ENCODE data around the gene CNTN6.

CNTN6 gene

GRCh38 chr3:1092771-1093170 lies at the start of gene CNTN6:
Gene CNTN6 (plus strand): TSS chr3:1093024. CDS start chr3:1148009, 54,985 bp downstream.
- DNase-seq (ENCODE audit: low read depth), result peak; percentile 44

GRCh38 chr3:1048558-1048957 lies 44.3 kb upstream of the CNTN6 start:
- no peak for DNase-seq (ENCODE audit: low read depth)

GRCh38 chr3:1055870-1056269 lies 37.0 kb upstream of the CNTN6 start:
- no peak for DNase-seq (ENCODE audit: low read depth)

DNA sequence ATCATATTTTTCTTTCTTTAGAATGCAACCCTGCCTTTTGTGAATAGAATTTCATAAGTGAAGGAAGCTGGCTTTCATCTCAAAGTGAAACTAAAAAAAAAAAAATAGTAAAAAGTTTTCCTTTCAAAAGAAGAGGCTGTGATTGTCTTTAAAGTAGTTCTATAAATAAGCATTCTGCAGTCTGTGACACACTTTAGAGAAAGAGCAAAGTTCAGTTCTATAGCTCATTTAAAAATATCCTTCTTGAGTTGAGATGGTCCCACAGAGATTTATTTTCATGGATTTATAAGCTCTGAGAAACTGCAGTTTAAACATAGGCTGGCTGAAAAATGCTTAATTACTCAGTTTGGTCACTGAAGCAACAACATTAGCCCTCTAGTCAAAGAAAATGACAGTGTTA lies 36.1 kb upstream of the CNTN6 start:
- no peak for DNase-seq (ENCODE audit: low read depth)

- no peak for DNase-seq (ENCODE audit: low read depth)
Observed at GRCh38 chr3:1057436-1057835, 35.4 kb upstream of the CNTN6 start.

GRCh38 chr3:1068985-1069384 lies 23.8 kb upstream of the CNTN6 start:
- DNase-seq (ENCODE audit: low read depth), result no peak

GRCh38 chr3:1072041-1072440 lies 20.8 kb upstream of the CNTN6 start:
- DNase-seq (ENCODE audit: low read depth), result no peak

DNA sequence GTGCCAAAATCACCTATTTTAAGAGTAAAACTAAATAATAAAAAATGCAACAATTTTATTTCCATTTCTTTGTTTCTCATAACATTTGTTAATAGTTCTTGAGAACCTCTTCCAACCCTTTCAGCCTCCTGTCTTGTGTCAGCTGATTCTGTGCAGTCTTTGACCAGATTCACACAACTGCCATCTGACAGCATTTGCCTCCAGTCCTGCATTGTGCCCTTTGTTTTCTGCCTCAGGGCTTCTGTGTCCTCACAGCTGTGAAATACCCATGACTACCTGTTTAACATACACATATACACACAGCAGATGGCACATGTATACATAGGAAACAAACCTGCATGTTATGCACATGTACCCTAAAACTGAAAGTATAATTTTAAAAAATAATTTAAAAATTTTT lies 13.2 kb upstream of the CNTN6 start:
- DNase-seq (ENCODE audit: low read depth), result no peak

DNA sequence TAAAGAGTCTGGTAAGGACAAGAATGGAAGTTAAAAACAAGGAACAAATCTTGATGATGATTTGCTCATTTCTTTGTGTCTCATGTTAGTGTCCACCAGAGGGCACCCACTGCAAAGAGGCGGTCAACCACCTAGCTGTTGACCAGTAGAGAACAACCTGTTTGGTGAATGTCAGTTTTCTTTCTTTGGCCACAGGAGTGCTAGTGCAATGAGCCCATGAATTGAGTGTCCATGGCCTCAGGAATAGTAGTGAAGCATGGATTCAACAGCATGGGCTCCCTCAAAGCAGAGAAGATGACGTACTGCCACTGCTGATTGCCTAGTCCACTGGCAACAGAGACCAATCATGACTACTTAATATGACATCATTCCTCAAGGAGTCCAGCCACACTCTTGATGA lies 10.7 kb upstream of the CNTN6 start:
- DNase-seq (ENCODE audit: low read depth), result peak; percentile 63

GRCh38 chr3:1087066-1087560 lies 5.7 kb upstream of the CNTN6 start:
- peak; percentile 90 for DNase-seq (ENCODE audit: low read depth)

- no peak for DNase-seq (ENCODE audit: low read depth)
Observed at GRCh38 chr3:1088503-1088902, 4.3 kb upstream of the CNTN6 start.

DNA sequence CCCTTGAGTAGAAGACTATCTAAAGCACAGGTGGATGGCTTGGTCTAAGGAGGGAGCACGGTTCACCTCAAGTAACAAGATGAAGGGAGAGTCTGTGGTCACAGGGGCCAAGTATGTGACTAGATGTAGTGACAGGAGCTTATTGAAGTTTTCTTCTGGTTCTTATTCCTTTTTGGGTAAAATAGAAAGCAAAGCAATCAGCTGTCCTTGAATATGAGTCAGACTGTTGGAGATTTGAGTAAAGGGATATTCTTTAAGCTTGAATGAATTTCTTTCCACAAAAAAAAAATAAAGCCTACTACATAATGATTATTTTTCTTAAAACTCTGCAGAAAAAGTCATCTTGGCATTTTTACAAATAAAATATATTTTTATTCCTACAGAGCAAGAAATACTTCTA lies 1.5 kb upstream of the CNTN6 start:
- no peak for DNase-seq (ENCODE audit: low read depth)

- DNase-seq (ENCODE audit: low read depth), result no peak
Observed at GRCh38 chr3:1092061-1092460, 763 bp upstream of the CNTN6 start.

DNA sequence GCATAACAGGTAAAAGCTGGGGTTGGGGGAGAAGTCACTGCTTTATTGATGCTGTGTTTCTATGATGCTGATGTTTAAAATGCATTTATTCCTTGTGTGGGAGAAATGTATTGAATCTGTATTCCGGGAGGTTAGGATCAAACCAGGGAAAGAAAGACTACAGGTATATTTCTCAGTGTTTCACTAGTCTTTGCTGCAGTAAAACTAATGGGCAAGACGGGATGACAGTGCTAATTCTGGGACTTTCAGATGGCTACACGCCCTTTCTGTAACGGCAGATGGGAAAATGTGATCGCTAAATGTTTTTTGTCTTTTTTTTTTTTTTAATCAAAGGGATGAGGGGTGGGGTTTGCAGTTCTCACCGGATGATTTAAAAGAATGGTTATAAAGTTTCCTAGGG lies 393 bp downstream of the CNTN6 start:
- DNase-seq (ENCODE audit: low read depth), result no peak

- peak; percentile 28 for DNase-seq (ENCODE audit: low read depth)
Observed at GRCh38 chr3:1103525-1103924, 10.7 kb downstream of the CNTN6 start.

DNA sequence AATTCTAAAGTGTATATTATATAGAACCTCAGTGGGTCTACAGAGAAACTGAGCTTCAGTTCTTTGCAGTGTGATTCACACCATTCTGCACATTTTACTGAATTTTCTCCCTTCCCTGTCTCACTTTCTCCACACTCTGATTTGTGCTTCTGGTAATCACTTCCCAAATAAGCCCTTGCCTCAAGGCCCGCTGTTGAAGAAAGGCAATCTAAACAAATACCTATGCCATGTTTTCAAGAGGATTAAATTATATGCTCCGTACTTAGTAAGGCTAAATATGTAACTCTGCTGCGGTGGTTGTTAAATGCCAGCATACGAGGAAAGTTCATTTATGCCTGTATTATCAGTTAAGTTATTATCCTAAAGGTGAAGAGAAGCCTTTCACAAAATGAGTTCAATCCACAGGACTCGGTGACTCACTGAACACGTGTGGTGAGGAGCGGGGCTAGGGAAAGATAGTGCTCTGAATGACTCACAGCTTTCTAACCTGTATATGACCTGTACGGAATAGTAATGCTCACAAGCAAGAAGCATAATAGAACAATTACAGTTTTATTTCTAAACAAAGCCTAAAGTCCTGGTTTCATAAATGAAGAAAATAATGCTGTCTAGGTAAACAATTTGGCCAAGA lies 25.1 kb downstream of the CNTN6 start:
- peak; percentile 90 for DNase-seq (ENCODE audit: low read depth)

GRCh38 chr3:1131166-1131565 lies 38.3 kb downstream of the CNTN6 start:
- no peak for DNase-seq (ENCODE audit: low read depth)

- DNase-seq (ENCODE audit: low read depth), result no peak
Observed at GRCh38 chr3:1135194-1135593, 42.4 kb downstream of the CNTN6 start.

GRCh38 chr3:1138036-1138435 lies 45.2 kb downstream of the CNTN6 start:
- no peak for DNase-seq (ENCODE audit: low read depth)

DNA sequence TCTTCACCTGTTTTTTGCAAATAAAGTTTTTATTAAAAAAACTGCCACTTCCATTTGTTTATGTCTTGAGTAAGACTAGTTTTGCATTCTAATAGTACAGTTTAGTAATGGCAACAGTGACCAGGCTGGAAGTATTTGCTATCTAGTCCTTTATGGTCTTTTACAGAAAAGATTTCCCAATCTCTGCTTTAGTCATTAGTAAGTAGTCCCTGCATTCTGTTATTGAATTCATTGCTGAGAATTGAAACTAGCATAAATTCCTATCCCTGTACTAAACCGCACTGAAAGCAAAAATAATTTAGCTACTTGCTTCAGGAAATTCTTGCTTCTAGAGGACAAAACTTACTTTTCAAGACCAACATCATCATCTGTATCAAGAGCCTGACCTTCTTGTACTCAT lies 46.2 kb downstream of the CNTN6 start:
- peak; percentile 41 for DNase-seq (ENCODE audit: low read depth)

DNA sequence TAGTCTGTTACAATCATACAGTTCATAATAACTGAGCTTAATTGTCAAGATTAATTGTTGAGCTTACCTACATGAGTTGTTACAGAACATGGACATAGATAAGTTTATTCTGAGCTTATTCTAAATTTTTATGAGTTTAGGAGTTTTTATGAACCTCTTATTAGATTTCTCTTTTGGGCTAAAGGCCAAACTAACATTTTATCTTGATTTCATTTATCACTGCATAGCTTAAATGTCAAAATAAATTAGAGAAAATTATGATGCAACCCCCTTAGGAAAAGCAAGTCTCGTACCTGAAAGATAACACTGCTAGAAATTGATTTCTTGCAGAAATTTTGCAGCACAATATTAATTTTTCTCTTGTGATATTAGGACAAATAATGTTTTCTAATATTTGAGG lies 54.5 kb downstream of the CNTN6 start:
- no peak for DNase-seq (ENCODE audit: low read depth)

- DNase-seq (ENCODE audit: low read depth), result no peak
Observed at GRCh38 chr3:1147819-1148218, 55.0 kb downstream of the CNTN6 start.

DNA sequence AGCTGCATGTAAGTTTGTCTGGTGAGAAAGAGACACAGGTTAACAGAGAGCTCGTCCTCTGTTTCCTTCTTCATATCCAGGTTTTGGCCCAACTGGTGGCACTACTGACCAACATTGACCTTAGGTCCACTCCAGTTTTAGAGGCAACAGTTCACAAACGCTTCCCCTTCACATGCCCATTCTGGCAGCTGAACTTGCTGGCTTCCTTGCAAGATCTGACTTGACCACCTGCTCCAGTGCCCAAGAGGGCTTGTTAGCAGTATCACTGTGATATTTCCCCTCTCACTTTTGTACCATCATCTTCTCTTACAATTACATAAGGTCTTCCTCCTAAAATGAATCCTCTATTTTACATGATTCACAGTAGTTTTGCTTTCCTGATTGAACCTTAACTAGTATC lies 71.3 kb downstream of the CNTN6 start:
- DNase-seq (ENCODE audit: low read depth), result no peak

GRCh38 chr3:1171320-1171719 lies 78.5 kb downstream of the CNTN6 start:
- DNase-seq (ENCODE audit: low read depth), result no peak
